Cardiac septum (tissue), 1 donor: ENCODE measurements around the gene RAPGEF1. TPM values are rescaled to one million over a fixed set of nuclear protein-coding genes. Genes with fewer than 3 reads are reported as not detected.

Experiments used
- DNase-seq: peaks from one replicate; pipeline ENCODE4 v3.0.0-alpha.2; 2020; ENCODE audit warnings: low spot score
- intact Hi-C: fragments of 100-400 bp; cut with DNase I; formaldehyde crosslinking; loops from one replicate; pipeline ENCODE4 v1.14.0; 2022
- total RNA-seq: library from RNA; stranded (reverse); fragmentation: NEBNext Ultra II Directional; extraction: Animal tissue kit (Norgen Biotek cat#: 25700); gene quantifications from one replicate; pipeline ENCODE4 v1.2.1, GENCODE V29; 2021
- donor health status: DM: no; HTN: no; CAD: no.

RAPGEF1 gene
- total RNA-seq, 1 donor from 2014 or later = 115 TPM

- intact Hi-C loops = loop anchor here (5.0 kb wide), 1 partner anchor 55 kb away; no protein-coding TSS in a partner anchor
- no peak for DNase-seq
These were observed 7.1 kb downstream of the RAPGEF1 start for GRCh38 chr9:131732636-131733289.

- no peak for DNase-seq
- intact Hi-C loops = loop anchor here (5.0 kb wide), 1 partner anchor 55 kb away; no protein-coding TSS in a partner anchor
These were observed 7.8 kb downstream of the RAPGEF1 start for GRCh38 chr9:131732061-131732526.

GRCh38 chr9:131731644-131732043 is 8.2 kb downstream of the RAPGEF1 start:
- DNase-seq = no peak
- intact Hi-C loops = loop anchor here (5.0 kb wide), 1 partner anchor 54 kb away; no protein-coding TSS in a partner anchor

GRCh38 chr9:131731237-131731636 is 8.6 kb downstream of the RAPGEF1 start:
- no peak for DNase-seq
- intact Hi-C loops = loop anchor here (5.0 kb wide), 1 partner anchor 54 kb away; no protein-coding TSS in a partner anchor

- no peak for DNase-seq
- intact Hi-C loops = no loop called here
These were observed 10.9 kb downstream of the RAPGEF1 start for GRCh38 chr9:131728961-131729360.

- intact Hi-C loops = no loop called here
- no peak for DNase-seq
These were observed 11.3 kb downstream of the RAPGEF1 start for GRCh38 chr9:131728546-131728910.

GRCh38 chr9:131727795-131728545 is 11.9 kb downstream of the RAPGEF1 start:
- no peak for DNase-seq
- intact Hi-C loops = no loop called here

GRCh38 chr9:131727184-131727759 is 12.6 kb downstream of the RAPGEF1 start:
- intact Hi-C loops = no loop called here
- DNase-seq = no peak

- intact Hi-C loops = no loop called here
- no peak for DNase-seq
These were observed 15.2 kb downstream of the RAPGEF1 start for GRCh38 chr9:131724683-131725082.

GRCh38 chr9:131723632-131724031 is 16.2 kb downstream of the RAPGEF1 start:
- intact Hi-C loops = no loop called here
- no peak for DNase-seq

- intact Hi-C loops = no loop called here
- no peak for DNase-seq
These were observed 17.6 kb downstream of the RAPGEF1 start for GRCh38 chr9:131722255-131722654.

- intact Hi-C loops = no loop called here
- DNase-seq = no peak
These were observed 18.8 kb downstream of the RAPGEF1 start for GRCh38 chr9:131721076-131721475.

- intact Hi-C loops = no loop called here
These were observed 19.5 kb downstream of the RAPGEF1 start for GRCh38 chr9:131720330-131720729.

GRCh38 chr9:131719262-131719908 is 20.5 kb downstream of the RAPGEF1 start:
- no peak for DNase-seq
- intact Hi-C loops = no loop called here

More at GRCh38 chr9:131720330-131720729, 19.5 kb downstream of the RAPGEF1 start:
- no peak for DNase-seq

- no peak for DNase-seq
- intact Hi-C loops = no loop called here
These were observed 22.0 kb downstream of the RAPGEF1 start for GRCh38 chr9:131717719-131718460.

GRCh38 chr9:131715906-131716305 is 24.0 kb downstream of the RAPGEF1 start:
- intact Hi-C loops = no loop called here
- peak; percentile 73 for DNase-seq

- peak; percentile 14 for DNase-seq
- intact Hi-C loops = no loop called here
These were observed 25.1 kb downstream of the RAPGEF1 start for GRCh38 chr9:131714821-131715220.

- intact Hi-C loops = no loop called here
These were observed 25.7 kb downstream of the RAPGEF1 start for GRCh38 chr9:131714161-131714646.

GRCh38 chr9:131713016-131713415 is 26.9 kb downstream of the RAPGEF1 start:
- intact Hi-C loops = no loop called here
- DNase-seq = no peak

More at GRCh38 chr9:131714161-131714646, 25.7 kb downstream of the RAPGEF1 start:
- peak; percentile 75 for DNase-seq
